Duodenal mucosa (tissue), 2 donors: ENCODE data around the gene TMEM38A.
"Not testable (repeated sequence)": the region's sequence is repeated elsewhere in the genome, so short reads cannot be mapped to it uniquely, and the experiment has no call there.

Source experiments
- H3K27ac ChIP-seq: one replicate; pipeline ENCODE4 v1.7.0; 2013; ENCODE audit warnings: low read depth, low read length
- H3K27me3 ChIP-seq, 2 donors: one replicate each; pipeline ENCODE4 v1.7.0; 2013; ENCODE audit warnings: low read length in 2 of 2, control low read depth in 1 of 2; ENCODE audit not compliant: insufficient read depth in 2 of 2, control insufficient read depth in 1 of 2
- H3K36me3 ChIP-seq, 2 donors: one replicate each; pipeline ENCODE4 v1.7.0; 2013; ENCODE audit warnings: low read length in 2 of 2, control low read depth in 1 of 2; ENCODE audit not compliant: insufficient read depth in 2 of 2, control insufficient read depth in 1 of 2
- H3K4me1 ChIP-seq, 2 donors: one replicate each; pipeline ENCODE4 v1.7.0; 2013; ENCODE audit warnings: low read length in 2 of 2, control low read depth in 1 of 2; ENCODE audit not compliant: insufficient read depth in 2 of 2, control insufficient read depth in 1 of 2
- H3K4me3 ChIP-seq, 2 donors: one replicate each; pipeline ENCODE4 v1.7.0; 2013; ENCODE audit warnings: low read length in 2 of 2, low read depth in 1 of 2
- H3K9ac ChIP-seq, 2 donors: one replicate each; pipeline ENCODE4 v1.7.0; 2013; ENCODE audit warnings: low read length in 2 of 2, low read depth in 1 of 2
- H3K9me3 ChIP-seq, 2 donors: one replicate each; pipeline ENCODE4 v1.7.0; 2013; ENCODE audit warnings: low read length in 2 of 2, control low read depth in 1 of 2; ENCODE audit not compliant: control insufficient read depth in 1 of 2

TMEM38A gene

GRCh38 chr19:16698914-16699313, 38.0 kb downstream of the TMEM38A start:
- H3K4me3 ChIP-seq, result no peak overlapping the region
- H3K27me3 ChIP-seq, result no peaks in the 10 kb centered on the region
- H3K9ac ChIP-seq, result no peak overlapping the region
- no peaks in the 10 kb centered on the region for H3K36me3 ChIP-seq
- no peaks in the 10 kb centered on the region for H3K9me3 ChIP-seq
- no peak overlapping the region for H3K27ac ChIP-seq
- H3K4me1 ChIP-seq, result no peaks in the 10 kb centered on the region

DNA sequence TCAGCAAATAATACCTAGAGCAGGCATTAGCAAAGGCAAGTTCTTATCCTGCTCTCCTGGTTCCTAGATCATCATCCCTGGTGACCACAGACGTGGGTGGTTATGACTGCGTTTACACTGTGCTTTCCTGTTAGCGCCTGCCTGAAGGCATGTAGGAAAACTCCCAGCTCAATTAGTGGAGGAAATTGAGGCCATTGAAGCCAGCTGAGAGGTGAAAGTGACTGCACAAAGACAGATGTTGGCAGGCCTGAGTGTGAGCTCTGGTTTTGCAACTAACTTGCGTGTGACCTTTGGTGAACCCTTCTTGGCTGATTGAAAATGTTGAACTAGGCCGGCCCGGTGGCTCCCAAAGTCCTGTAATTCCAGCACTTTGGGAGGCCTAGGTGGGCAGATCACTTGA, 41.2 kb downstream of the TMEM38A start:
- H3K27me3 ChIP-seq, result no peaks in the 10 kb centered on the region
- H3K36me3 ChIP-seq, result no peaks in the 10 kb centered on the region
- H3K9me3 ChIP-seq, result no peaks in the 10 kb centered on the region
- no peak overlapping the region for H3K9ac ChIP-seq
- no peaks in the 10 kb centered on the region for H3K4me1 ChIP-seq
- H3K27ac ChIP-seq, result no peak overlapping the region
- H3K4me3 ChIP-seq, result no peak overlapping the region

DNA sequence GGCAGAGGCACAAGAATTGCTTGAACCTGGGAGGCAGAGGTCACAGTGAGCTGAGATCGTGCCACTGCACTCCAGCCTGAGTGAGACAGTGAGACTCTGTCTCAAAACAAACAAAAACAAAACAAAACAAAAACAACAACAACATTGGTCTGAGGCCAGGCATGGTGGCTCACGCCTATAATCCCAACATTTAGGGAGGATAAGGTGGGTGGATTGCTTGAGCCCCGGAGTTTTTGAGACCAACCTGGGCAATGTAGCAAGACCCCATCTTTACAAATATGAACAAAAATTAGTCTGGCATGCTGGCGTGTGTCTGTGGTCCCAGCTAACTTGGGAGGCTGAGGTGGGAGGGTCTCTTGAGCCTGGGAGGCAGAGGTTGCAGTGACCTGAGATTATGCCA, 42.7 kb downstream of the TMEM38A start:
- Histone ChIP-seq H3K27ac (no peak overlapping the region), H3K4me3 (no peak overlapping the region), H3K9ac (no peak overlapping the region), H3K27me3 (no peaks in the 10 kb centered on the region), H3K9me3 (no peaks in the 10 kb centered on the region), H3K4me1 (no peaks in the 10 kb centered on the region), H3K36me3 (no peaks in the 10 kb centered on the region)

- H3K36me3 ChIP-seq, H3K27ac ChIP-seq, H3K4me3 ChIP-seq, H3K9ac ChIP-seq, H3K27me3 ChIP-seq, H3K4me1 ChIP-seq, H3K9me3 ChIP-seq: not testable (repeated sequence)
Measured at GRCh38 chr19:16710870-16711269, 49.9 kb downstream of the TMEM38A start.

DNA sequence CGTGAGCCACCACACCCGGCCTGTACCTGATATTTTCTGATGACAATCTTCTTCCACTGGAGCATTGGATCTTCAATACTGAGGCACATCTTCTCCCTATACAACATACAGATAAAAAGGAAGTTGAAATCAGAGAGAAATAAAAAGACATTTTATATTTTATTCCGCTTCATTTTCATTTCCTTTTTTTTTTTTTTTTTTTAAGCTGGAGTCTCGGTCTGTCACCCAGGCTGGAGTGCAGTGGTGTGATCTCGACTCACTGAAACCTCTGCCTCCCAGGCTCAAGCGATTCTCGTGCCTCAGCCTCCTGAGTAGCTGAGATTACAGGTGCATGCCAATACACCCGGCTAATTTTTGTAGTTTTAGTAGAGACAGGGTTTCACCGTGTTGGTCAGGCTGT, 51.4 kb downstream of the TMEM38A start:
- H3K27ac ChIP-seq, H3K36me3 ChIP-seq, H3K4me3 ChIP-seq, H3K4me1 ChIP-seq, H3K27me3 ChIP-seq, H3K9ac ChIP-seq, H3K9me3 ChIP-seq: not testable (repeated sequence)

- Histone ChIP-seq H3K9me3 (no peaks in the 10 kb centered on the region), H3K4me3 (no peak overlapping the region), H3K27me3 (no peaks in the 10 kb centered on the region), H3K4me1 (peaks cover 0 to 9% of the 10 kb centered on the region in 2 donors), H3K36me3 (no peaks in the 10 kb centered on the region), H3K9ac (no peak overlapping the region), H3K27ac (no peak overlapping the region)
Measured at GRCh38 chr19:16714702-16715287, 53.9 kb downstream of the TMEM38A start.

DNA sequence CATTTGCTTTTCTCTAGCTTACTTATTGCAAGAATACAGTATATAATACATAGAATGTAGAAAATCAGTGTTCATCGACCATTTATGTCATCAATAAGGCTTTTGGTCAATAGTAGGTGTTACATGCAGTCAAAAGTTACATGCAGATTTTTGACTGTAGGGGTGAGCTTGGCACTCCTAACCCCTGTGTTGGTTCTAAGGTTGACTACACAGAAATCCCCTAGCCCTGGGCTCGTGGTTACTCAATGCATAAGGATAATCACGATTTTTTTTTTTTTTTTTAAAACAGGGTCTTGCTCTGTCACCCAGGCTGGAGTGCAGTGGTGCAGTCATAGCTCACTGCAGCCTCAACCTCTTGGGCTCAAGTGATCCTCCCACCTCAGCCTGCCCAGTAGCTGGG, 54.7 kb downstream of the TMEM38A start:
- H3K27me3 ChIP-seq, result no peaks in the 10 kb centered on the region
- H3K4me1 ChIP-seq, result peaks cover 0 to 9% of the 10 kb centered on the region in 2 donors
- H3K9me3 ChIP-seq, result no peaks in the 10 kb centered on the region
- no peaks in the 10 kb centered on the region for H3K36me3 ChIP-seq
- H3K27ac ChIP-seq, result no peak overlapping the region
- H3K4me3 ChIP-seq, result no peak overlapping the region
- H3K9ac ChIP-seq, result no peak overlapping the region

- Histone ChIP-seq H3K9me3 (no peaks in the 10 kb centered on the region), H3K36me3 (no peaks in the 10 kb centered on the region), H3K27ac (no peak overlapping the region), H3K4me1 (peaks cover 0 to 9% of the 10 kb centered on the region in 2 donors), H3K4me3 (no peak overlapping the region), H3K27me3 (no peaks in the 10 kb centered on the region), H3K9ac (no peak overlapping the region)
Measured at GRCh38 chr19:16721051-16721450, 60.1 kb downstream of the TMEM38A start.

GRCh38 chr19:16722591-16722990, 61.7 kb downstream of the TMEM38A start:
- H3K9ac ChIP-seq, result no peak overlapping the region
- H3K36me3 ChIP-seq, result no peaks in the 10 kb centered on the region
- H3K27me3 ChIP-seq, result no peaks in the 10 kb centered on the region
- no peak overlapping the region for H3K27ac ChIP-seq
- peaks cover 0 to 9% of the 10 kb centered on the region in 2 donors for H3K4me1 ChIP-seq
- H3K9me3 ChIP-seq, result no peaks in the 10 kb centered on the region
- H3K4me3 ChIP-seq, result no peak overlapping the region

DNA sequence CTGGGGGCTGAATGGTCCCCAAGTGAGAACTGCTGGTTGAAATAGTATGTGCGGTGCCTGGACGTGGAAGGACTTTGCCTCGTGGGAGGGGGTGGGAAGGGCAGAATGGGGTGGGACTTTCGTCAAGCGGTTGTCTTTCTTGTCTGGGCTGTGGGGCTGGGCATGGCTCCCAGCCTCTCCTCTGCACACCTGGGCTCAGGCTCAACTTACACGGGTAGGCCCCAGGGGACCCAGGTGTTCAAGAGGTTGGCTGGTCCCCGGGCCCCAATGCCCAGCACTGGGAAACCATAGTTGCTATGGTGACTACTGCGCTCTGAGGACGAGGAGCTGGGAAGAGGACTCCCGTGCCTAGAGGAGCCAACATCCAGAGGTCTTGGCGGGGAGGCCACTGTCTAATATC, 66.0 kb downstream of the TMEM38A start:
- no peaks in the 10 kb centered on the region for H3K9me3 ChIP-seq
- no peaks in the 10 kb centered on the region for H3K4me1 ChIP-seq
- no peak overlapping the region for H3K27ac ChIP-seq
- no peak overlapping the region for H3K9ac ChIP-seq
- H3K27me3 ChIP-seq, result no peaks in the 10 kb centered on the region
- H3K4me3 ChIP-seq, result no peak overlapping the region
- H3K36me3 ChIP-seq, result no peaks in the 10 kb centered on the region
